PC-3 (cell line): Measurements from ENCODE around the gene PTPRN2. TPM values are rescaled to one million over a fixed set of nuclear protein-coding genes. Genes with fewer than 3 reads are reported as not detected.

Experiments
- ATAC-seq: fragments of 200-7000 bp; cut with Tn5 transposase; 2 replicates; pipeline ENCODE4 v1.9.1; 2020; ENCODE audit warnings: mild to moderate bottlenecking, moderate library complexity
- BruUV-seq: library from RNA; stranded (reverse); fragments of 400-500 nt; replicated peaks from 2 replicates; lab custom pipeline; 2021; lab: Mats Ljungman, UMichigan
- CTCF ChIA-PET: fragments of 300-600 bp; sonication (Branson Sonifier 250); formaldehyde crosslinking; loops from one replicate; lab custom pipeline; 2022; ENCODE audit warnings: antibody characterized with exemption; lab: Charles Lee
- POLR2A ChIA-PET: fragments of 300-600 bp; sonication (Branson Sonifier 250); formaldehyde crosslinking; loops from one replicate; lab custom pipeline; 2022; ENCODE audit warnings: antibody characterized with exemption; ENCODE audit not compliant: unreplicated experiment; lab: Charles Lee
- DNase-seq: peaks from one replicate; pipeline ENCODE4 v3.0.0-alpha.2; 2015
- H2AFZ ChIP-seq: fragments of 300-600 bp; sonication (generic); 2 replicates; pipeline ENCODE4 v1.6.0; 2016; ENCODE audit warnings: antibody characterized with exemption, low read length
- H3F3A ChIP-seq: fragments of 300-600 bp; sonication (generic); one replicate; pipeline ENCODE4 v1.6.0; 2017; ENCODE audit warnings: antibody characterized with exemption, low read length, control low read depth, mild to moderate bottlenecking; ENCODE audit not compliant: unreplicated experiment
- H3K27ac ChIP-seq: fragments of 300-600 bp; sonication (generic); 2 replicates; pipeline ENCODE4 v1.5.1; 2016; ENCODE audit warnings: mild to moderate bottlenecking, low read length
- H3K27me3 ChIP-seq: fragments of 300-600 bp; sonication (generic); 2 replicates; pipeline ENCODE4 v1.6.1; 2016; ENCODE audit warnings: low read length, mixed read lengths
- H3K36me3 ChIP-seq: fragments of 300-600 bp; sonication (generic); 2 replicates; pipeline ENCODE4 v1.6.1; 2016; ENCODE audit warnings: low read depth, mixed run types, low read length, mixed read lengths
- H3K4me1 ChIP-seq: fragments of 300-600 bp; sonication (generic); 2 replicates; pipeline ENCODE4 v1.5.1; 2016; ENCODE audit warnings: low read length; ENCODE audit not compliant: insufficient read depth
- H3K4me2 ChIP-seq: fragments of 300-600 bp; sonication (generic); 2 replicates; pipeline ENCODE4 v1.6.0; 2016; ENCODE audit warnings: low read length
- H3K4me3 ChIP-seq: fragments of 300-600 bp; sonication (generic); 2 replicates; pipeline ENCODE4 v1.5.1; 2016; ENCODE audit warnings: mild to moderate bottlenecking, low read length, mixed read lengths
- H3K79me2 ChIP-seq: fragments of 300-600 bp; sonication (generic); 2 replicates; pipeline ENCODE4 v1.6.1; 2017; ENCODE audit warnings: low read length, mixed read lengths
- H3K9ac ChIP-seq: fragments of 300-600 bp; sonication (generic); 2 replicates; pipeline ENCODE4 v1.6.0; 2016; ENCODE audit warnings: mild to moderate bottlenecking, low read length
- H3K9me2 ChIP-seq: fragments of 300-600 bp; sonication (generic); replicated peaks from 2 replicates; pipeline ENCODE4 v1.6.1; 2016; ENCODE audit warnings: mixed run types, low read length, mixed read lengths
- H3K9me3 ChIP-seq: fragments of 300-600 bp; sonication (generic); 2 replicates; pipeline ENCODE4 v1.6.1; 2016; ENCODE audit warnings: low read length, mixed read lengths
- H4K20me1 ChIP-seq: fragments of 300-600 bp; sonication (generic); 2 replicates; pipeline ENCODE4 v1.6.1; 2016; ENCODE audit warnings: low read length, mixed read lengths
- CTCF ChIP-seq: fragments of 300-600 bp; sonication (generic); conservative IDR thresholded peaks from 2 replicates; pipeline ENCODE4 v1.5.1; 2017; ENCODE audit warnings: antibody characterized with exemption, low read depth, mild to moderate bottlenecking, low read length
- EZH2 ChIP-seq: fragments of 300-600 bp; sonication (generic); IDR thresholded peaks from one replicate; pipeline ENCODE4 v1.6.1; 2017; ENCODE audit warnings: antibody characterized with exemption, mild to moderate bottlenecking, low read length; ENCODE audit not compliant: unreplicated experiment
- EZH2phosphoT487 ChIP-seq: fragments of 300-600 bp; sonication (generic); IDR thresholded peaks from 2 replicates; pipeline ENCODE4 v1.6.1; 2018; ENCODE audit warnings: mild to moderate bottlenecking, antibody characterized with exemption, low read length, borderline replicate concordance
- intact Hi-C: fragments of 100-400 bp; cut with micrococcal nuclease; formaldehyde crosslinking; loops from 2 replicates; pipeline ENCODE4 v1.9.0; 2023
- total RNA-seq: library from RNA; depleted of rRNA; stranded (reverse); fragments of >200 nt; gene quantifications from 2 replicates; pipeline ENCODE4 v1.2.3, GENCODE V29; 2014

PTPRN2 gene
- total RNA-seq, 1 experiment from 2014 or later, result 3.2 TPM

GRCh38 chr7:158267742-158268435 lies 319.7 kb downstream of the PTPRN2 start:
- ATAC-seq (no peak), DNase-seq (no peak)
- TF ChIP-seq EZH2phosphoT487, result no peak
- no peak for TF ChIP-seq EZH2
- no peak for TF ChIP-seq CTCF
- CTCF ChIA-PET, result no interaction called here
- Histone ChIP-seq H3K27me3 (no peaks in the 10 kb centered on the region), H4K20me1 (no peaks in the 10 kb centered on the region), H3K9me3 (no peaks in the 10 kb centered on the region), H3F3A (no peaks in the 10 kb centered on the region), H2AFZ (no peak overlapping the region), H3K4me2 (no peak overlapping the region), H3K9me2 (no peaks in the 10 kb centered on the region), H3K36me3 (no peaks in the 10 kb centered on the region), H3K4me3 (no peak overlapping the region), H3K79me2 (no peaks in the 10 kb centered on the region), H3K4me1 (no peaks in the 10 kb centered on the region), H3K9ac (no peak overlapping the region), H3K27ac (no peak overlapping the region)
- intact Hi-C loops, result no loop called here
- POLR2A ChIA-PET, result no interaction called here
- BruUV-seq, result no TSS peak

GRCh38 chr7:158266817-158267741 lies 320.5 kb downstream of the PTPRN2 start:
- Histone ChIP-seq H3K9ac (no peak overlapping the region), H3K9me3 (no peaks in the 10 kb centered on the region), H3K36me3 (no peaks in the 10 kb centered on the region), H3K27me3 (no peaks in the 10 kb centered on the region), H3K9me2 (no peaks in the 10 kb centered on the region), H3K4me1 (no peaks in the 10 kb centered on the region), H3K79me2 (no peaks in the 10 kb centered on the region), H3F3A (no peaks in the 10 kb centered on the region), H3K4me2 (peak overlapping the region; percentile 46; the same call in 1 of the 2 replicates), H3K27ac (no peak overlapping the region), H3K4me3 (no peak overlapping the region), H2AFZ (peak overlapping the region; percentile 59; the same call in 1 of the 2 replicates), H4K20me1 (no peaks in the 10 kb centered on the region)
- TF ChIP-seq EZH2 (no peak), CTCF (no peak), EZH2phosphoT487 (no peak)
- DNase-seq (no peak), ATAC-seq (0 out of 2 replicates have a peak, but pooled peaks have one; percentile 13)
- intact Hi-C loops, result no loop called here
- ChIA-PET CTCF (no interaction called here), POLR2A (no interaction called here)
- no TSS peak for BruUV-seq

DNA sequence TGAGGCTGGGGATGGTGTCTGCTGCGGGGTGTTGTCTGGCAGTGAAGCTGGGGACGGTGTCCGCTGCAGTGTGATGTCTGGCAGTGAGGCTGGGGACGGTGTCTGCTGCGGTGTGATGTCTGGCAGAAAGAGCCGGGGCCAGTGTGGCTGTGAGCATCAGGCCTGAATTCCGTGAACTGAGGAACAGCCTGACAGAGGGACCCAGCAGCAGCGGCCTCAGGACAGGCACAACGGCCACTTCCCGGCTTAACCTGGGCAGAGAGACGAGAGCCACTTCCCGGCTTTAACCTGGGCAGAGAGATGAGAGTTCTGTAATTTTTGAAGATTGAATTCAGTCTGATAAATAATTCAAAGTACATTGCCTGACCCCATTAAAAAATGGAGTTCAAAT lies 321.2 kb downstream of the PTPRN2 start:
- POLR2A ChIA-PET, result no interaction called here
- Histone ChIP-seq H4K20me1 (no peaks in the 10 kb centered on the region), H2AFZ (no peak overlapping the region), H3K4me1 (no peaks in the 10 kb centered on the region), H3K9me3 (no peaks in the 10 kb centered on the region), H3K36me3 (no peaks in the 10 kb centered on the region), H3K4me3 (no peak overlapping the region), H3K4me2 (0 out of 2 replicates have a peak overlapping the region, but pooled peaks have one; percentile 46), H3K27me3 (no peaks in the 10 kb centered on the region), H3K9me2 (no peaks in the 10 kb centered on the region), H3K79me2 (no peaks in the 10 kb centered on the region), H3K27ac (no peak overlapping the region), H3K9ac (no peak overlapping the region), H3F3A (no peaks in the 10 kb centered on the region)
- BruUV-seq, result no TSS peak
- CTCF ChIA-PET, result no interaction called here
- intact Hi-C loops, result no loop called here
- ATAC-seq, result no peak
- TF ChIP-seq CTCF, result no peak
- no peak for TF ChIP-seq EZH2phosphoT487
- TF ChIP-seq EZH2, result no peak
- no peak for DNase-seq
